Ovary (tissue), 3 donors: Measurements from ENCODE around the gene CHN1.

ENCODE experiments used
- CTCF ChIP-seq, 3 donors: fragments of 450-650 bp in 2 of 3; fragments of 200-600 bp in 1 of 3; IDR thresholded peaks; one replicate each; pipeline versions ENCODE4 v1.5.1 to v1.8.0; 2016 to 2022; ENCODE audit warnings: antibody characterized with exemption in 3 of 3, mild to moderate bottlenecking in 1 of 3
- POLR2A ChIP-seq: fragments of 450-650 bp; IDR thresholded peaks from one replicate; pipeline ENCODE4 v1.6.1; 2017; ENCODE audit warnings: antibody characterized with exemption, mild to moderate bottlenecking, moderate library complexity
- donor health status: DM: no; HTN: no; CAD: no.

- TF ChIP-seq CTCF (IDR thresholded peaks at IDR 0.05) (no peak), POLR2A (no peak)
Measured at GRCh38 chr2:174859563-174860169, 145.5 kb downstream of the CHN1 start.
